Erythroblast (primary cell): ENCODE results near the gene NPW.
A peak's percentile ranks its signal among the peaks of the same experiment; 100 is the strongest.

Experiments
- DNase-seq, 2 experiments: peaks; one replicate each; lab custom pipeline; 2025; lab: John Stamatoyannopoulos, UW
- GATA1 ChIP-seq: IDR thresholded peaks from 2 replicates; pipeline ENCODE4 v1.6.1; 2011; ENCODE audit warnings: low read depth, mild to moderate bottlenecking, control low read depth, low read length, moderate library complexity
- POLR2A ChIP-seq: IDR thresholded peaks from 2 replicates; pipeline ENCODE4 v1.6.1; 2011; ENCODE audit warnings: mild to moderate bottlenecking, low read length

The NPW gene

DNA sequence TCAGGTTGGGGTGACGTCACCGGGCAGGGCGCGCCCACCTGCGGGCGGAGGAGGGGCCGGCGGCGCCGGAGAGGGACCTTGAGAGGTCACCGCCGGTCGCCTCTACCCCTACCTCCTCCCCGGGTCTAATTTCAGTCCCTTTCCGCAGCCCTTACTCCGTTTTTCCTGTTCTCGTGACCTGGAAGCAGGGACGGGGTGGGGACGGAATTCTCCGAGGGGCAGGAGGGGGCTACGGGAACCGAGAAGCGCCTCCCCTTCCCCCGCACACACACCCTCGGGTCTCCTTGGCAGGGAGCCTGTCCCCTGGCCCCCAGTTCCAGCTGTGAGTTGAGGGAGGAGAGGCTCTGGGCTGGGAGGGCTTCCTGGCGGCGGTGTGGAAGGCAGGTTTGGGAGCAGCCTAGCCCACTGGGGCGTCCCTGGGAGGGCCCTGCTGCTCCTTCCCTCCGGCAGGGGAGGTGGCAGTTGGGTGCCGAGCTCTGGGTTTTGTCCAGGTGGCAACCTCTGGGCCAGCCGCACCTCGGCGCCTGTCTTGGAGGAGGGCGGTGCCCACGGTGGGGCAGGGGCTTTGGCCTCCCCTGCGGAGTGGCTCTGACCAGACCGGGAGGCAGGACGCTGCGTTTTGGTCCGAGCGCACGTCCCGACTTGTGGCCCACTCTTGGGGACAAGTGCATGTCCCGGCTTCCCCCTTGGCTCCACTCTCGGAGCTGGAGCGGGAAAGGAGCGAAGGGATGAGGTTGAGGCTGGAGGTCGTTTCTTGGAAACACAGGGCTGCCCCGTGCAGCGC is 29.0 kb upstream of the NPW start:
- TF ChIP-seq GATA1 (no peak), POLR2A (no peak)
- DNase-seq = peak; percentile 39 to 60

GRCh38 chr16:1991135-1991551 is 28.4 kb upstream of the NPW start:
- no peak for TF ChIP-seq GATA1
- no peak for TF ChIP-seq POLR2A
- DNase-seq = no peak

GRCh38 chr16:1991588-1991947 is 28.0 kb upstream of the NPW start:
- TF ChIP-seq GATA1 (no peak), POLR2A (no peak)
- no peak for DNase-seq

- TF ChIP-seq POLR2A (no peak), GATA1 (no peak)
- DNase-seq = peak; percentile 94 to 98
Measured at GRCh38 chr16:1991948-1992703, 27.5 kb upstream of the NPW start.

GRCh38 chr16:1992704-1993317 is 26.8 kb upstream of the NPW start:
- TF ChIP-seq POLR2A (no peak), GATA1 (no peak)
- no peak for DNase-seq

GRCh38 chr16:1993731-1994131 is 25.9 kb upstream of the NPW start:
- DNase-seq = no peak
- TF ChIP-seq GATA1 = no peak
- TF ChIP-seq POLR2A = no peak

GRCh38 chr16:1997494-1998359 is 21.9 kb upstream of the NPW start:
- TF ChIP-seq GATA1 (no peak), POLR2A (no peak)
- no peak for DNase-seq

DNA sequence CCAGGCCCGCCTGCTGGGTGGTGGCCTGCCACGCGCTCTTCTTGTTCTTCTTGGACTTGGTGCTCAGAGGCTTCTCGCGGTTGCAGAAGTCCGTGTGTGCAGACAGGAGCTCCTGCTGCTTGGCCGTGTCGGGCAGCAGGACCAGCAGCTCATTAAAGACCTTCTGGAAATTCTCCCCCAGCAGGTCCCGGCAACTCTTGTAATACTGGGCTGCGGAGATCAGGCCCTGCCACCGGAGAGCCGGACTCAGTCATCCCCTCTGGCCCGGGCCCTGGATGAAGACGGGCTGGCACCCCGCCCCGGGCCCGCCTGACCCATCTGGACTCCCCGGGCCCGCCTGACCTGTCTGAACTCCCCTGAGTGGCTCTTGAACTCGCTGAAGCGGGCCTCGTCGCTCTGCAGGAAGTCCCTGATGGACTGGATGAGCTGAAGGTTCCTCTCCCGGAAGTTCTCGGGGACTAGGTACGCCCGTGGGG is 21.2 kb upstream of the NPW start:
- no peak for DNase-seq
- TF ChIP-seq GATA1 = no peak
- TF ChIP-seq POLR2A = no peak

GRCh38 chr16:1998852-1999801 is 20.5 kb upstream of the NPW start:
- TF ChIP-seq POLR2A (no peak), GATA1 (no peak)
- DNase-seq = no peak

GRCh38 chr16:1999866-2000514 is 19.6 kb upstream of the NPW start:
- TF ChIP-seq POLR2A (no peak), GATA1 (no peak)
- no peak for DNase-seq

GRCh38 chr16:2001035-2001434 is 18.6 kb upstream of the NPW start:
- DNase-seq = no peak
- TF ChIP-seq POLR2A (no peak), GATA1 (no peak)
